Ishikawa (cell line): Measurements from ENCODE around the gene SYNDIG1L.

Experiments
- CEBPB ChIP-seq: IDR thresholded peaks from 2 replicates; pipeline ENCODE4 v1.6.1; 2012
- CREB1 ChIP-seq: IDR thresholded peaks from 2 replicates; pipeline ENCODE4 v1.6.1; 2012; ENCODE audit warnings: low read depth
- EGR1 ChIP-seq: IDR thresholded peaks from 2 replicates; pipeline ENCODE4 v1.6.1; 2012
- EP300 ChIP-seq: IDR thresholded peaks from 2 replicates; pipeline ENCODE4 v1.6.1; 2012; ENCODE audit warnings: borderline replicate concordance
- FOXM1 ChIP-seq: IDR thresholded peaks from 2 replicates; pipeline ENCODE4 v1.6.1; 2012; ENCODE audit warnings: low read depth, borderline replicate concordance
- NFIC ChIP-seq: IDR thresholded peaks from 2 replicates; pipeline ENCODE4 v1.6.1; 2012
- RAD21 ChIP-seq: IDR thresholded peaks from 2 replicates; pipeline ENCODE4 v1.6.1; 2012; ENCODE audit warnings: low read depth
- REST ChIP-seq: IDR thresholded peaks from 2 replicates; pipeline ENCODE4 v1.6.1; 2012; ENCODE audit warnings: low read depth, mild to moderate bottlenecking
- TAF1 ChIP-seq: IDR thresholded peaks from 2 replicates; pipeline ENCODE4 v1.6.1; 2012; ENCODE audit warnings: low read depth, mild to moderate bottlenecking
- TCF12 ChIP-seq: IDR thresholded peaks from 2 replicates; pipeline ENCODE4 v1.6.1; 2012; ENCODE audit warnings: low read depth
- TEAD4 ChIP-seq: IDR thresholded peaks from 2 replicates; pipeline ENCODE4 v1.6.1; 2012
- USF1 ChIP-seq: IDR thresholded peaks from 2 replicates; pipeline ENCODE4 v1.6.1; 2012
- YY1 ChIP-seq: IDR thresholded peaks from 2 replicates; pipeline ENCODE4 v1.6.1; 2012; ENCODE audit warnings: low read depth
- ZBTB7A ChIP-seq: IDR thresholded peaks from 2 replicates; pipeline ENCODE4 v1.6.1; 2012; ENCODE audit warnings: low read depth
- TF ChIP-seq, protein P1 (sequence below): IDR thresholded peaks from 2 replicates; pipeline ENCODE4 v1.6.1; 2012

Gene SYNDIG1L

DNA sequence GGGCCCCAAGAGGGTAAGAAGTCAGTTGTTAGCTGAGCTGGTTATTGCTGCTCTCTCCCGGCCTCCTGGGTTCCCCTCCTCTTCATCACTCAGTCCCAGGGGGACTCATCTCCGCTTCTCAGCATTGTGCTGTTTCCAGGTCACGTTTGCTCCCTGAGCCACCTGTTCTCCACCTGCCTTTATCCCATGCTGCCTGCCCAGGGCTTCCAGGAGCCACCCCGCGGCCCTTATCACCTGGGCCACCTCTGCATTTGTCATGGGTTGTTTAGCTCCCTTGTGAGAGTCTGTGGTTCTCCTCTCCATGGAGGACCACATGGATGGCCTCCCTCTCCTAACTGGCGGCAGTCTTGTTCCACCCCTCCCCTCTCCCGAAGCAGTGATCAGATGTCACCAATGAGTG is 36.0 kb downstream of the SYNDIG1L start:
- TF ChIP-seq EP300 (no peak), ZBTB7A (no peak), TAF1 (no peak), FOXM1 (no peak), RAD21 (no peak), TCF12 (no peak), CEBPB (no peak), USF1 (no peak)

- TF ChIP-seq TAF1 (no peak), ZBTB7A (no peak), CREB1 (no peak), EP300 (no peak), EGR1 (no peak), CEBPB (no peak), TEAD4 (no peak), FOXM1 (no peak), TCF12 (no peak), RAD21 (no peak), REST (no peak), USF1 (no peak), YY1 (no peak), NFIC (no peak)
- TF ChIP-seq, protein P1, sequence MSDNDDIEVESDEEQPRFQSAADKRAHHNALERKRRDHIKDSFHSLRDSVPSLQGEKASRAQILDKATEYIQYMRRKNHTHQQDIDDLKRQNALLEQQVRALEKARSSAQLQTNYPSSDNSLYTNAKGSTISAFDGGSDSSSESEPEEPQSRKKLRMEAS = no peak
Observed at GRCh38 chr14:74382231-74382630, 43.8 kb downstream of the SYNDIG1L start.

DNA sequence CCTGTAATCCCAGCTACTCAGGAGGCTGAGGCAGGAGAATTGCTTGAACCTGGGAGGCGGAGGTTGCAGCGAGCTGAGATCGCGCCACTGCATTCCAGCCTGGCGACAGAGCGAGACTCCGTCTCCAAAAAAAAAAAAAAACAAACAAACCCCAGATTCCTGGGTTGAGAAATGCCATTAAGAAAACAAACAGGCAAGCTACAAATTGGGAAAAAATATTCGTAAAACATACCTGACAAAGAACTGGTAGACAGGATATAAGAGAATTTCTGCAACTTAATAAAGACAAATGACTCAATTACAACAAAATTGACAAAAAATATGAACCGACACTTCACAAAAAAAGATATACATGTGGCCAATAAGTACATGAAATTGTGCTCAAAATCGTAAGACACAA is 44.4 kb downstream of the SYNDIG1L start:
- TF ChIP-seq CEBPB (peak; percentile 3; the same call in 1 of the 2 replicates), TEAD4 (0 out of 2 replicates have a peak, but pooled peaks have one; percentile 23)

DNA sequence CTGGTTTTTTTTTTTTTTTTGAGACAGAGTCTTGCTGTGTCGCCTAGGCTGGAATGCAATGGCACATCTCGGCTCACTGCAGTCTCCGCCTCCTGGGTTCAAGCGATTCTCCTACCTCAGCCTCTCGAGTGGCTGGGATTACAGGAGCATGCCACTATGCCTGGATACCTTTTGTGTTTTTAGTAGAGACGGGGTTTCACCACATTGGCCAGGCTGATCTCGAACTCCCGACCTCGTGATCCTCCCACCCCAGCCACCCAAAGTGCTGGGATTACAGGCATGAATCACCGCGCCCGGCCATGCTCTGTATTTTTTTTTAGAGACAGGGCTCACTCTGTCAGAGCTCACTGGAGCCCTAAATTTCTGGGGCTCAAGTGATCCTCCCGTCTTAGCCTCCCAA is 45.2 kb downstream of the SYNDIG1L start:
- TF ChIP-seq CEBPB = no peak
- no peak for TF ChIP-seq YY1
- no peak for TF ChIP-seq RAD21
- TF ChIP-seq, protein P1 = no peak
- no peak for TF ChIP-seq TEAD4
- TF ChIP-seq EP300 = no peak
- TF ChIP-seq NFIC = no peak
- TF ChIP-seq EGR1 = no peak
- TF ChIP-seq USF1 = no peak
- TF ChIP-seq TAF1 = no peak
- no peak for TF ChIP-seq ZBTB7A
- no peak for TF ChIP-seq FOXM1
- no peak for TF ChIP-seq CREB1

GRCh38 chr14:74380172-74380571 is 45.8 kb downstream of the SYNDIG1L start:
- TF ChIP-seq NFIC (no peak), TEAD4 (peak; percentile 94), CEBPB (peak; percentile 92), EP300 (peak; percentile 31; the same call in 1 of the 2 replicates)
- TF ChIP-seq, protein P1 = 0 out of 2 replicates have a peak, but pooled peaks have one; percentile 17

DNA sequence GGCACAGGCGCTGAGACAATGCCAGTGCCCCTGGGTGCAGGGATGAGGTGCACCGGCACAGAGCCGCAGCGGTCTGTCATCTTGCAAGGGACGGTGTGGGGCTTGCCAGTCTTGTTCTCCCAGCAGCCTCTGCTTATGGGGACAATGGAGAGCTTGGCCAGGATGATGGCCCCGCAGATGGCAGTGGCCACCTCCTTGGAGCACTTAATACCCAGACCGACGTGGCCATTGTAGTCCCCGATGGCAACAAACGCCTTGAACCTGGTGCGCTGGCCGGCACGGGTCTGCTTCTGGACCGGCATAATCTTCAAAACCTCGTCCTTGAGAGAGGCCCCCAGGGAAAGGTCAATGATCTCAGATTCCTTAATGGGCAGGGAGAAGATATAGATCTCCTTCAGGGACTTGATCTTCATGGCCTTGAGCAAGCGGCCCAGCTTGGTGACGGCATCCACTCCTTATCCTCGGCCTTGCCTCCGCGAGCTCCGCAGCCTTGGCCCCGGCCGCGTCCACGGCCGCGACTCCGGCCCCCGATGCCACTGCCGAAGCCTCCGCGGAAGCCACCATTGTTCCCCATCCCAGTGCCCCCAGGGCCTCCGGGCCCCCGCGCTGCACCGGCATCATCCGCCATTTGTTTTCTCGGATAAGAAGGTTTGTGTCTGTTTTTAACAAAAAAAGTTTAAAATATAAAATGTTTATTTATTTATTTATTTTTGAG is 47.9 kb downstream of the SYNDIG1L start:
- TF ChIP-seq RAD21 = no peak

DNA sequence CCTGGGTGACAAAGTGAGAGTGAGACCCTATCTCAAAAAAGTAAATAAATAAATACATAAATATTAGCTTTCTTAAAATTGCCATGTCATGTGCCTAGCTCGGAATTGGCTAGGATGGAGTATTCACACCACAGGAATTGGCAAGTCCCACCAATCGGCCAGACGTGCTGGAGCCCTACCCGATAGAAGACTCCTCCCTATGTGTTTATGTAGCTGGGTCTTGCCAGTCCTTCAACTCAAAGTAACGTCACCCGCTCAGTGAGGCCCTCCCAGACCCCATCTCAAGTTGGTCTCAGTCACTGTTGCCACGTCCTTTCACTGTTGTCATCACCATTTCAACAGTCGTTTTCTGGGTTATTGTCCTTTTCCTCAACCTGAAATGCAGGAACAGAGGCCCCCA is 57.6 kb downstream of the SYNDIG1L start:
- TF ChIP-seq REST (no peak), USF1 (no peak), EGR1 (no peak), CEBPB (no peak), CREB1 (no peak), TAF1 (no peak)
